HG03342 (cell line): ENCODE measurements around the gene MUC4.

ENCODE experiments used
- ATAC-seq: cut with Tn5 transposase; IDR thresholded peaks from one replicate; pipeline ENCODE4 v1.9.1; 2021; ENCODE audit warnings: mild to moderate bottlenecking, moderate library complexity; ENCODE audit not compliant: unreplicated experiment

Gene MUC4

GRCh38 chr3:195705081-195705991, 106.4 kb downstream of the MUC4 start:
- no peak for ATAC-seq

- ATAC-seq = no peak
Measured at GRCh38 chr3:195704433-195704999, 107.2 kb downstream of the MUC4 start.

GRCh38 chr3:195703776-195704175, 108.0 kb downstream of the MUC4 start:
- ATAC-seq = no peak

- no peak for ATAC-seq
Measured at GRCh38 chr3:195701042-195701915, 110.5 kb downstream of the MUC4 start.

- ATAC-seq = no peak
Measured at GRCh38 chr3:195700319-195700718, 111.4 kb downstream of the MUC4 start.

GRCh38 chr3:195699860-195700259, 111.9 kb downstream of the MUC4 start:
- no peak for ATAC-seq

- ATAC-seq = no peak
Measured at GRCh38 chr3:195699388-195699771, 112.3 kb downstream of the MUC4 start.

GRCh38 chr3:195698647-195699387, 112.9 kb downstream of the MUC4 start:
- no peak for ATAC-seq

- no peak for ATAC-seq
Measured at GRCh38 chr3:195698325-195698646, 113.4 kb downstream of the MUC4 start.

- no peak for ATAC-seq
Measured at GRCh38 chr3:195697582-195698324, 114.0 kb downstream of the MUC4 start.
